HepG2 (cell line): ENCODE data around the gene ARSB. TPM values are rescaled to one million over a fixed set of nuclear protein-coding genes. Genes with fewer than 3 reads are reported as not detected.

Experiments used
- LCORL ChIP-seq, 2 experiments: fragments of 450-650 bp in 1 of 2; sonication (generic) in 1 of 2; formaldehyde crosslinking in 1 of 2; IDR thresholded peaks; 2 replicates each; pipeline versions ENCODE4 v1.5.0 to v1.6.1; 2017 to 2020; ENCODE audit warnings: antibody characterized with exemption in 1 of 2, missing genetic modification reagents in 1 of 2
- MZF1 ChIP-seq: sonication (generic); formaldehyde crosslinking; IDR thresholded peaks from 2 replicates; pipeline ENCODE4 v1.8.1; 2023; ENCODE audit warnings: mild to moderate bottlenecking, missing genetic modification reagents, borderline replicate concordance
- NFATC3 ChIP-seq: sonication (generic); formaldehyde crosslinking; IDR thresholded peaks from 2 replicates; pipeline ENCODE4 v1.5.1; 2020; ENCODE audit warnings: mild to moderate bottlenecking, missing genetic modification reagents
- POGZ ChIP-seq: sonication (generic); formaldehyde crosslinking; IDR thresholded peaks from 2 replicates; pipeline ENCODE4 v1.4.0; 2020; ENCODE audit warnings: mild to moderate bottlenecking, missing genetic modification reagents
- ZBTB40 ChIP-seq, 2 experiments: fragments of 450-650 bp in 1 of 2; sonication (generic) in 1 of 2; formaldehyde crosslinking in 1 of 2; IDR thresholded peaks; 2 replicates each; pipeline versions ENCODE4 v1.6.1 to v1.8.0; 2016 to 2022; ENCODE audit warnings: antibody characterized with exemption in 1 of 2, mild to moderate bottlenecking in 1 of 2, missing genetic modification reagents in 1 of 2
- ZBTB7A ChIP-seq: sonication (generic); formaldehyde crosslinking; IDR thresholded peaks from 2 replicates; pipeline ENCODE4 v1.8.0; 2022; ENCODE audit warnings: mild to moderate bottlenecking, missing genetic modification reagents
- ZFP41 ChIP-seq: sonication (generic); formaldehyde crosslinking; IDR thresholded peaks from 2 replicates; pipeline ENCODE4 v1.4.0; 2020; ENCODE audit warnings: mild to moderate bottlenecking, missing genetic modification reagents, borderline replicate concordance
- ZNF557 ChIP-seq: sonication (generic); formaldehyde crosslinking; IDR thresholded peaks from 2 replicates; pipeline ENCODE4 v1.4.0; 2020; ENCODE audit warnings: missing genetic modification reagents
- ZNF773 ChIP-seq: sonication (generic); formaldehyde crosslinking; IDR thresholded peaks from 2 replicates; pipeline ENCODE4 v1.4.0; 2020; ENCODE audit warnings: missing genetic modification reagents, borderline replicate concordance
- ZNF775 ChIP-seq: sonication (generic); formaldehyde crosslinking; IDR thresholded peaks from 2 replicates; pipeline ENCODE4 v1.4.0; 2020; ENCODE audit warnings: missing genetic modification reagents, mild to moderate bottlenecking, moderate library complexity, borderline replicate concordance
- ZNF784 ChIP-seq: sonication (generic); formaldehyde crosslinking; IDR thresholded peaks from 2 replicates; pipeline ENCODE4 v1.5.1; 2020; ENCODE audit warnings: missing genetic modification reagents, mild to moderate bottlenecking, borderline replicate concordance
- polyA plus RNA-seq, 8 experiments: library from polyadenylated mRNA; depleted of rRNA in 3 of 8; stranded (reverse) in 7 of 8; unstranded in 1 of 8; fragments of >200 nt; fragmentation: Illumina TruSeq in 4 of 8; extraction: Trizol in 4 of 8; gene quantifications; 2 replicates each; pipeline versions ENCODE4 v1.2.1 to v1.2.3, GENCODE V29; 2011 to 2016; ENCODE audit warnings: low read depth in 4 of 8, missing spikeins in 1 of 8, mixed read lengths in 1 of 8; ENCODE audit not compliant: insufficient read depth in 1 of 8
- total RNA-seq, 5 experiments: library from RNA; depleted of rRNA; stranded (reverse); fragments of >200 nt; fragmentation: Illumina TruSeq; extraction: Trizol; gene quantifications; 2 replicates each; pipeline ENCODE4 v1.2.3, GENCODE V29; 2016; ENCODE audit warnings: low read depth in 1 of 5
- TF ChIP-seq, protein P1 (sequence below): sonication (generic); formaldehyde crosslinking; IDR thresholded peaks from 2 replicates; pipeline ENCODE4 v1.4.0; 2020; ENCODE audit warnings: missing genetic modification reagents

Gene ARSB
- total and polyA plus RNA-seq, 2 of the 13 experiments (the other 11 are each of a cell fraction or from before 2014, with no cell fraction given): 52.6 to 66.4 TPM

DNA sequence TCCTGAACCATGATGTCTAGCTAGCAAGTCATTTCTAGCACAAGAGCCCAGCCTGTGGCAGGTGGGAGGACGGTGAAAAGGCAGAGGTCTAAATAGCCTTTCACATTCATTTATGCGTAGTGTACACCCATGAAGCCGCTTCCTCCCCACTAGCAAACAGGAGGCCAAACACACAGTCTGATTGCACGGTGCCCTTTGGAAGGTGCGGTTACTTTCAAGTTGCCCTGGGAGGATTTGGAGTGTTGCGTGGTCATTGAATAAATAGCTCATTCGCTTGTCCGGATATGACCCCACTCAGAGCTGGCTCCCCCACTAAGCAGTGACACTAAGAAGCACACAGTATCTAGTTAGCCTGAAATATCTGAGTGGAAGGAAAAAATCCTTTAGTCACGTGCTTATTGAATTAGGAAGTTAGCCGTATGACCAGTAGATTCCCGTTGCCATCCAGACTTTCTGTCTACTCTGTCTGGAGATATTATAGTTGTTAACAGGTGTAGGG is 664 bp upstream of the ARSB start (continued):
- TF ChIP-seq LCORL (IDR thresholded peaks at IDR 0.05): no peak
- peak; percentile 92 for TF ChIP-seq LCORL (CRISPR knock-in tag; IDR thresholded peaks at IDR 0.05)
- no peak for TF ChIP-seq ZFP41 (CRISPR knock-in tag)
- no peak for TF ChIP-seq ZNF784
- TF ChIP-seq MZF1: no peak
- peak; percentile 66; the same call in 1 of the 2 replicates for TF ChIP-seq ZNF557 (CRISPR knock-in tag)
- TF ChIP-seq ZNF775 (CRISPR knock-in tag): no peak
- TF ChIP-seq ZBTB40 (IDR thresholded peaks at IDR 0.05): no peak
- TF ChIP-seq ZBTB40 (CRISPR knock-in tag; IDR thresholded peaks at IDR 0.05): peak; percentile 77; the same call in 1 of the 2 replicates
- no peak for TF ChIP-seq ZNF773 (CRISPR knock-in tag)
- TF ChIP-seq ZBTB7A (CRISPR knock-in tag): no peak; the same call in 1 of the 2 replicates
- peak; percentile 88 for TF ChIP-seq POGZ (CRISPR knock-in tag)
- TF ChIP-seq, protein P1, sequence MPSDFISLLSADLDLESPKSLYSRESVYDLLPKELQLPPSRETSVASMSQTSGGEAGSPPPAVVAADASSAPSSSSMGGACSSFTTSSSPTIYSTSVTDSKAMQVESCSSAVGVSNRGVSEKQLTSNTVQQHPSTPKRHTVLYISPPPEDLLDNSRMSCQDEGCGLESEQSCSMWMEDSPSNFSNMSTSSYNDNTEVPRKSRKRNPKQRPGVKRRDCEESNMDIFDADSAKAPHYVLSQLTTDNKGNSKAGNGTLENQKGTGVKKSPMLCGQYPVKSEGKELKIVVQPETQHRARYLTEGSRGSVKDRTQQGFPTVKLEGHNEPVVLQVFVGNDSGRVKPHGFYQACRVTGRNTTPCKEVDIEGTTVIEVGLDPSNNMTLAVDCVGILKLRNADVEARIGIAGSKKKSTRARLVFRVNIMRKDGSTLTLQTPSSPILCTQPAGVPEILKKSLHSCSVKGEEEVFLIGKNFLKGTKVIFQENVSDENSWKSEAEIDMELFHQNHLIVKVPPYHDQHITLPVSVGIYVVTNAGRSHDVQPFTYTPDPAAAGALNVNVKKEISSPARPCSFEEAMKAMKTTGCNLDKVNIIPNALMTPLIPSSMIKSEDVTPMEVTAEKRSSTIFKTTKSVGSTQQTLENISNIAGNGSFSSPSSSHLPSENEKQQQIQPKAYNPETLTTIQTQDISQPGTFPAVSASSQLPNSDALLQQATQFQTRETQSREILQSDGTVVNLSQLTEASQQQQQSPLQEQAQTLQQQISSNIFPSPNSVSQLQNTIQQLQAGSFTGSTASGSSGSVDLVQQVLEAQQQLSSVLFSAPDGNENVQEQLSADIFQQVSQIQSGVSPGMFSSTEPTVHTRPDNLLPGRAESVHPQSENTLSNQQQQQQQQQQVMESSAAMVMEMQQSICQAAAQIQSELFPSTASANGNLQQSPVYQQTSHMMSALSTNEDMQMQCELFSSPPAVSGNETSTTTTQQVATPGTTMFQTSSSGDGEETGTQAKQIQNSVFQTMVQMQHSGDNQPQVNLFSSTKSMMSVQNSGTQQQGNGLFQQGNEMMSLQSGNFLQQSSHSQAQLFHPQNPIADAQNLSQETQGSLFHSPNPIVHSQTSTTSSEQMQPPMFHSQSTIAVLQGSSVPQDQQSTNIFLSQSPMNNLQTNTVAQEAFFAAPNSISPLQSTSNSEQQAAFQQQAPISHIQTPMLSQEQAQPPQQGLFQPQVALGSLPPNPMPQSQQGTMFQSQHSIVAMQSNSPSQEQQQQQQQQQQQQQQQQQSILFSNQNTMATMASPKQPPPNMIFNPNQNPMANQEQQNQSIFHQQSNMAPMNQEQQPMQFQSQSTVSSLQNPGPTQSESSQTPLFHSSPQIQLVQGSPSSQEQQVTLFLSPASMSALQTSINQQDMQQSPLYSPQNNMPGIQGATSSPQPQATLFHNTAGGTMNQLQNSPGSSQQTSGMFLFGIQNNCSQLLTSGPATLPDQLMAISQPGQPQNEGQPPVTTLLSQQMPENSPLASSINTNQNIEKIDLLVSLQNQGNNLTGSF (CRISPR knock-in tag): peak; percentile 28; the same call in 1 of the 2 replicates
- TF ChIP-seq NFATC3 (CRISPR knock-in tag): no peak
